Measurements from ENCODE around the gene PPP2R5E. TPM values are rescaled to one million over a fixed set of nuclear protein-coding genes. Genes with fewer than 3 reads are reported as not detected.

PPP2R5E gene
- total and polyA plus RNA-seq, 9 of the 15 experiments (the other 6 are each of a cell fraction or from before 2014, with no cell fraction given), result 4.2 to 30.3 (median 11.0) TPM

DNA sequence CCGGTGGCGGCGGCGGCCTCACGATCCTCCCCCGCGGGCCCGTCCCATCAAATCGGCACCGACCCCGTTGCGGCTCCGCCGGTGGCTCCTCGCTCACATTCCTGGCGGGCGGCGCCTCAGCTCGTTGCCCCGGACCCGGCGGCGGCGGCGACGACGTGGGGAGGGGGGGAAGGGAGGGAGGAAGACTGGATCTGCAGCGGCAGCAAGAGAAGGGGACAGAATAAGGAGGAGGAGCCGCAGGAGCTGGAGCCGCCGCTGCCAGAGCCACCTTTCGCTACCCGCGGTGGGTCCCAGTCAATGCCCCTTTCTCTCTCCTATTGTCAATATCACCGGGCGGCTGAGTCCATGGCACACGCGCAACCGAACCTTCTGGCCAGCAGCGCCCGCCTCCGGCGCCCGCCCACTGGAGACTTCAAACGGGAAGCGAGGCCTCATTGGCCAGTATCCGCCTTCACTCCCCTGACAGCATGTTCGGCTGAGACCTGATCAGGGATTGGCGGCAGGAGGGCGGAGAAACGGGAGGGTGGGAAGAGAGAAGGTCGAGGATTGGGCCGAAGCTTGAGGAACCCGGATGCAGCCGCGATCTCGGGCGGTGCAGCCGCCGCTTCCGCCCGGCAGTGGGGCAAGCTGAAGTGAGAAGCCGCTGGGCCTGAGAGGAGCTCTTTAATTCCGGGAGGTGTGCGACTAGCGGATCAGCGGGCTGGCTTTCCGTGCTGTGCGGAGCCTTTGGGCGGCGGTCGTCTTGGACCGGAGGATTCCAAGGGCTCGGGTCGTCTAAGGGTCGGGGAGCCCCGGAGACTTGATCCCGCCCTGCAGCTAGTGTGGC lies at the start of gene PPP2R5E (continued):
- no peak for TF ChIP-seq U2AF1 (optimal IDR thresholded peaks at IDR 0.05; ENCODE audit: low read depth, low read length)
- TF ChIP-seq ZNF212 (CRISPR knock-in tag; IDR thresholded peaks at IDR 0.05), result no peak
- TF ChIP-seq DIDO1 (tag; IDR thresholded peaks at IDR 0.05; ENCODE audit: low read depth), result no peak
- no peak for TF ChIP-seq ZNF384 (IDR thresholded peaks at IDR 0.05; ENCODE audit: low read depth, low read length)
- no peak for TF ChIP-seq HDAC3 (IDR thresholded peaks at IDR 0.05; ENCODE audit: borderline replicate concordance, partially characterized antibody)
- TF ChIP-seq, protein P1, sequence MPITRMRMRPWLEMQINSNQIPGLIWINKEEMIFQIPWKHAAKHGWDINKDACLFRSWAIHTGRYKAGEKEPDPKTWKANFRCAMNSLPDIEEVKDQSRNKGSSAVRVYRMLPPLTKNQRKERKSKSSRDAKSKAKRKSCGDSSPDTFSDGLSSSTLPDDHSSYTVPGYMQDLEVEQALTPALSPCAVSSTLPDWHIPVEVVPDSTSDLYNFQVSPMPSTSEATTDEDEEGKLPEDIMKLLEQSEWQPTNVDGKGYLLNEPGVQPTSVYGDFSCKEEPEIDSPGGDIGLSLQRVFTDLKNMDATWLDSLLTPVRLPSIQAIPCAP (CRISPR knock-in tag; IDR thresholded peaks at IDR 0.05; ENCODE audit: borderline replicate concordance), result no peak
- TF ChIP-seq HDAC1 (IDR thresholded peaks at IDR 0.05), result peak in 1 of 2 experiments; percentile 24; a peak in 2 of 4 replicates
- TF ChIP-seq, protein P2, sequence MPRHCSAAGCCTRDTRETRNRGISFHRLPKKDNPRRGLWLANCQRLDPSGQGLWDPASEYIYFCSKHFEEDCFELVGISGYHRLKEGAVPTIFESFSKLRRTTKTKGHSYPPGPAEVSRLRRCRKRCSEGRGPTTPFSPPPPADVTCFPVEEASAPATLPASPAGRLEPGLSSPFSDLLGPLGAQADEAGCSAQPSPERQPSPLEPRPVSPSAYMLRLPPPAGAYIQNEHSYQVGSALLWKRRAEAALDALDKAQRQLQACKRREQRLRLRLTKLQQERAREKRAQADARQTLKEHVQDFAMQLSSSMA (CRISPR knock-in tag; IDR thresholded peaks at IDR 0.05), result no peak
- TF ChIP-seq C11orf30 (IDR thresholded peaks at IDR 0.05; ENCODE audit: low read depth), result peak; percentile 54
- TF ChIP-seq, protein P3, sequence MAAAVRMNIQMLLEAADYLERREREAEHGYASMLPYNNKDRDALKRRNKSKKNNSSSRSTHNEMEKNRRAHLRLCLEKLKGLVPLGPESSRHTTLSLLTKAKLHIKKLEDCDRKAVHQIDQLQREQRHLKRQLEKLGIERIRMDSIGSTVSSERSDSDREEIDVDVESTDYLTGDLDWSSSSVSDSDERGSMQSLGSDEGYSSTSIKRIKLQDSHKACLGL (CRISPR knock-in tag; IDR thresholded peaks at IDR 0.05; ENCODE audit: borderline replicate concordance, poor library complexity, severe bottlenecking), result no peak
- TF ChIP-seq, protein P4, sequence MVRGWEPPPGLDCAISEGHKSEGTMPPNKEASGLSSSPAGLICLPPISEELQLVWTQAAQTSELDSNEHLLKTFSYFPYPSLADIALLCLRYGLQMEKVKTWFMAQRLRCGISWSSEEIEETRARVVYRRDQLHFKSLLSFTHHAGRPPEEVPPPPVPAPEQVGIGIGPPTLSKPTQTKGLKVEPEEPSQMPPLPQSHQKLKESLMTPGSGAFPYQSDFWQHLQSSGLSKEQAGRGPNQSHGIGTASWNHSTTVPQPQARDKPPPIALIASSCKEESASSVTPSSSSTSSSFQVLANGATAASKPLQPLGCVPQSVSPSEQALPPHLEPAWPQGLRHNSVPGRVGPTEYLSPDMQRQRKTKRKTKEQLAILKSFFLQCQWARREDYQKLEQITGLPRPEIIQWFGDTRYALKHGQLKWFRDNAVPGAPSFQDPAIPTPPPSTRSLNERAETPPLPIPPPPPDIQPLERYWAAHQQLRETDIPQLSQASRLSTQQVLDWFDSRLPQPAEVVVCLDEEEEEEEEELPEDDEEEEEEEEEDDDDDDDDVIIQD (CRISPR knock-in tag; IDR thresholded peaks at IDR 0.05), result no peak
- TF ChIP-seq, protein P5, sequence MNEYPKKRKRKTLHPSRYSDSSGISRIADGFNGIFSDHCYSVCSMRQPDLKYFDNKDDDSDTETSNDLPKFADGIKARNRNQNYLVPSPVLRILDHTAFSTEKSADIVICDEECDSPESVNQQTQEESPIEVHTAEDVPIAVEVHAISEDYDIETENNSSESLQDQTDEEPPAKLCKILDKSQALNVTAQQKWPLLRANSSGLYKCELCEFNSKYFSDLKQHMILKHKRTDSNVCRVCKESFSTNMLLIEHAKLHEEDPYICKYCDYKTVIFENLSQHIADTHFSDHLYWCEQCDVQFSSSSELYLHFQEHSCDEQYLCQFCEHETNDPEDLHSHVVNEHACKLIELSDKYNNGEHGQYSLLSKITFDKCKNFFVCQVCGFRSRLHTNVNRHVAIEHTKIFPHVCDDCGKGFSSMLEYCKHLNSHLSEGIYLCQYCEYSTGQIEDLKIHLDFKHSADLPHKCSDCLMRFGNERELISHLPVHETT (CRISPR knock-in tag; conservative IDR thresholded peaks at IDR 0.05 in 1 of 2, IDR thresholded peaks at IDR 0.05 in 1 of 2), result peak in 1 of 2 experiments; percentile 57; a peak in 1 of 4 replicates
- peak; percentile 59 for TF ChIP-seq POLR2B (IDR thresholded peaks at IDR 0.05; ENCODE audit: low read depth, partially characterized antibody)
- TF ChIP-seq E2F3 (CRISPR knock-in tag; IDR thresholded peaks at IDR 0.05), result no peak
- TF ChIP-seq HIVEP1 (CRISPR knock-in tag; IDR thresholded peaks at IDR 0.05), result no peak
- TF ChIP-seq ZSCAN32 (CRISPR knock-in tag; IDR thresholded peaks at IDR 0.05), result no peak
- TF ChIP-seq HNRNPH1 (optimal IDR thresholded peaks at IDR 0.05; ENCODE audit: low read depth, low read length), result no peak
- no peak for TF ChIP-seq ZZZ3 (IDR thresholded peaks at IDR 0.05)
